GM12878 (cell line): ENCODE measurements around the gene THRA. TPM values are rescaled to one million over a fixed set of nuclear protein-coding genes. Genes with fewer than 3 reads are reported as not detected.

ENCODE experiments used
- ATAC-seq: fragments of 200-7000 bp; cut with Tn5 transposase; 3 replicates; pipeline ENCODE4 v1.9.1; 2020; ENCODE audit warnings: mild to moderate bottlenecking, moderate library complexity
- BruUV-seq: library from RNA; stranded (reverse); fragments of 400-500 nt; replicated peaks from 2 replicates; lab custom pipeline; 2021; lab: Mats Ljungman, UMichigan
- CTCF ChIA-PET: fragments of 300-600 bp; sonication (Branson Sonifier 250); formaldehyde crosslinking; extraction: SDS; loops from one replicate; lab custom pipeline; 2021; ENCODE audit warnings: inconsistent platforms; lab: Yijun Ruan, JAX
- POLR2A ChIA-PET: fragments of 350-600 bp; formaldehyde crosslinking; extraction: SDS; loops from one replicate; lab custom pipeline; 2021; ENCODE audit warnings: inconsistent platforms; lab: Charles Lee
- RAD21 ChIA-PET: fragments of 300-600 bp; sonication (Branson Sonifier 250); formaldehyde crosslinking; loops from one replicate; lab custom pipeline; 2023; ENCODE audit warnings: antibody characterized with exemption; ENCODE audit not compliant: unreplicated experiment; lab: Charles Lee
- SMC1A ChIA-PET: fragments of 300-600 bp; sonication (Branson Sonifier 250); formaldehyde crosslinking; loops from one replicate; lab custom pipeline; 2023; ENCODE audit not compliant: unreplicated experiment, uncharacterized antibody; lab: Charles Lee
- DNase-seq: peaks from one replicate; pipeline ENCODE4 v3.0.0-alpha.2; 2011; ENCODE audit warnings: low read depth, low spot score
- FAIRE-seq: peaks from 3 replicates; lab custom pipeline; 2011; peaks lifted over from hg19 to GRCh38; lab: Jason Lieb, UNC
- H2AFZ ChIP-seq: 2 replicates; pipeline ENCODE4 v1.6.0; 2011; ENCODE audit warnings: low read depth, low read length, control low read depth; ENCODE audit not compliant: control insufficient read depth
- H3K27ac ChIP-seq: 2 replicates; pipeline ENCODE4 v1.5.1; 2011; ENCODE audit warnings: control low read depth; ENCODE audit not compliant: control insufficient read depth, insufficient read depth
- H3K27me3 ChIP-seq, 2 experiments: replicated peaks in 1 of 2; 2 replicates each; pipeline versions ENCODE4 v1.6.0 to v1.6.1; 2011; ENCODE audit warnings: low read length in 1 of 2; ENCODE audit not compliant: control insufficient read depth in 2 of 2, insufficient read depth in 2 of 2
- H3K36me3 ChIP-seq, 2 experiments: 2 replicates each; pipeline ENCODE4 v1.5.1; 2011; ENCODE audit warnings: low read length in 1 of 2; ENCODE audit not compliant: control insufficient read depth in 2 of 2, insufficient read depth in 2 of 2
- H3K4me1 ChIP-seq: 2 replicates; pipeline ENCODE4 v1.6.1; 2011; ENCODE audit warnings: mild to moderate bottlenecking, low read length, moderate library complexity, mixed read lengths; ENCODE audit not compliant: control insufficient read depth, insufficient read depth
- H3K4me2 ChIP-seq: 2 replicates; pipeline ENCODE4 v1.6.0; 2011; ENCODE audit warnings: control low read depth; ENCODE audit not compliant: control insufficient read depth, insufficient read depth
- H3K4me3 ChIP-seq: fragments of 200-600 bp; sonication (generic); 2 replicates; pipeline ENCODE4 v1.5.1; 2016
- H3K79me2 ChIP-seq: 2 replicates; pipeline ENCODE4 v1.6.0; 2011; ENCODE audit warnings: low read length; ENCODE audit not compliant: control insufficient read depth, insufficient read depth
- H3K9ac ChIP-seq: 2 replicates; pipeline ENCODE4 v1.8.0; 2011; ENCODE audit warnings: low read length, control low read depth, mixed read lengths; ENCODE audit not compliant: control insufficient read depth, insufficient read depth
- H3K9me3 ChIP-seq: replicated peaks from 3 replicates; pipeline ENCODE4 v1.5.1; 2011; ENCODE audit warnings: mild to moderate bottlenecking, low read length; ENCODE audit not compliant: control insufficient read depth, insufficient read depth
- H4K20me1 ChIP-seq: 2 replicates; pipeline ENCODE4 v1.6.0; 2011; ENCODE audit not compliant: control insufficient read depth, insufficient read depth
- CHD4 ChIP-seq: fragments of 200-600 bp; sonication (generic); IDR thresholded peaks from 2 replicates; pipeline ENCODE4 v1.6.1; 2016; ENCODE audit warnings: mild to moderate bottlenecking
- KLF5 ChIP-seq: fragments of 450-650 bp; IDR thresholded peaks from 2 replicates; pipeline ENCODE4 v1.6.1; 2014; ENCODE audit warnings: mild to moderate bottlenecking; ENCODE audit not compliant: partially characterized antibody
- MYC ChIP-seq: IDR thresholded peaks from 2 replicates; pipeline ENCODE4 v1.6.1; 2011; ENCODE audit warnings: mild to moderate bottlenecking, low read length, moderate library complexity, inconsistent platforms; ENCODE audit not compliant: insufficient read depth, insufficient replicate concordance, insufficient read length, severe bottlenecking
- NRF1 ChIP-seq: conservative IDR thresholded peaks from 2 replicates; pipeline ENCODE4 v1.6.1; 2011; ENCODE audit warnings: mild to moderate bottlenecking, low read depth, low read length, improper control_type of control experiment
- TCF3 ChIP-seq: IDR thresholded peaks from 2 replicates; pipeline ENCODE4 v1.6.1; 2012; ENCODE audit warnings: low read depth, mild to moderate bottlenecking, low read length, borderline replicate concordance; ENCODE audit not compliant: insufficient read depth
- ZBTB40 ChIP-seq: fragments of 450-650 bp; IDR thresholded peaks from 2 replicates; pipeline ENCODE4 v1.6.1; 2016; ENCODE audit warnings: mild to moderate bottlenecking, moderate library complexity, borderline replicate concordance
- WGBS: methylation state at CpG from one replicate; pipeline ENCODE4 v1.1.6; 2016; ENCODE audit warnings: low lambda C conversion rate; ENCODE audit not compliant: insufficient replicate concordance, insufficient coverage; ENCODE audit errors: missing lambda C conversion rate; 5-methylcytosine and 5-hydroxymethylcytosine counted together
- in situ Hi-C: fragments of 300-500 bp; cut with MboI; formaldehyde crosslinking; loops from 9 replicates; pipeline ENCODE4 v1.14.3; 2018; ENCODE audit warnings: mixed read lengths
- intact Hi-C: fragments of 100-400 bp; cut with micrococcal nuclease; formaldehyde crosslinking; loops from one replicate; pipeline ENCODE4 v1.14.2; 2022; ENCODE audit not compliant: unreplicated experiment
- polyA plus RNA-seq, 11 experiments: library from polyadenylated mRNA; depleted of rRNA in 4 of 11; unstranded in 6 of 11; stranded (reverse) in 5 of 11; fragments of >200 nt; fragmentation: Nextera tagmentation in 4 of 11; fragmentation: Illumina TruSeq in 1 of 11; extraction: Ambion mirVana in 4 of 11; extraction: Trizol in 1 of 11; gene quantifications; 1 replicate in 1 of 11; 2 replicates in 10 of 11; pipeline versions ENCODE4 v1.2.1 to v1.2.3, GENCODE V29; 2011 to 2016; ENCODE audit warnings: inconsistent platforms in 2 of 11, missing spikeins in 2 of 11, low read depth in 1 of 11
- total RNA-seq, 4 experiments: library from RNA; depleted of rRNA in 3 of 4; stranded (reverse); fragments of >200 nt in 3 of 4; fragmentation: Illumina TruSeq in 1 of 4; extraction: Trizol in 1 of 4; gene quantifications; 2 replicates each; pipeline versions ENCODE4 v1.2.1 to v1.2.3, GENCODE V29; 2013 to 2021
- TF ChIP-seq, protein P1 (sequence below): fragments of 150-350 bp; IDR thresholded peaks from 2 replicates; pipeline ENCODE4 v1.6.1; 2016; ENCODE audit warnings: low read depth, low read length
- TF ChIP-seq, protein P2 (sequence below): fragments of 450-650 bp; IDR thresholded peaks from 2 replicates; pipeline ENCODE4 v1.6.1; 2017; ENCODE audit warnings: low read depth, mild to moderate bottlenecking, moderate library complexity

Gene THRA
- total and polyA plus RNA-seq, 10 of the 15 experiments (the other 5 are each of a cell fraction or from before 2014, with no cell fraction given), result 0.03 to 2.0 (median 0.64) TPM

GRCh38 chr17:40063901-40064531, 1.3 kb downstream of the THRA start:
- Histone ChIP-seq H2AFZ (no peak overlapping the region), H4K20me1 (no peaks in the 10 kb centered on the region), H3K4me3 (no peak overlapping the region), H3K79me2 (no peaks in the 10 kb centered on the region), H3K27me3 (peaks cover 10 to 11% of the 10 kb centered on the region in 2 experiments; a peak in 3 of 4 replicates), H3K27ac (no peak overlapping the region), H3K9me3 (no peaks in the 10 kb centered on the region), H3K4me2 (no peak overlapping the region), H3K36me3 (no peaks in the 10 kb centered on the region), H3K4me1 (peaks cover 14% of the 10 kb centered on the region), H3K9ac (no peak overlapping the region)
- DNase-seq, result no peak
- ATAC-seq, result no peak
- SMC1A ChIA-PET, result interaction anchor here (0.8 to 4.4 kb wide), 7 partner anchors 10 to 49 kb away, joined by 3 to 22 read pairs (median 10); partner anchors contain the start of gene MED24
- no TSS peak for BruUV-seq
- CTCF ChIA-PET, result interaction anchor here (1.3 to 15.2 kb wide), 9 partner anchors 9 to 48 kb away, joined by 3 to 142 read pairs (median 10); partner anchors contain the start of gene MED24
- POLR2A ChIA-PET, result interaction anchor here (0.5 to 3.4 kb wide), 3 partner anchors 10 to 179 kb away, joined by 4 to 14 read pairs (median 4); partner anchors contain the start of gene MED24
- WGBS, result 73% methylated on average over 9 of the region's 10 CpGs
- in situ Hi-C loops, result no loop called here
- no peak for FAIRE-seq
- RAD21 ChIA-PET, result interaction anchor here (1.0 to 5.1 kb wide), 6 partner anchors 9 to 127 kb away, joined by 3 to 42 read pairs (median 10); partner anchors contain the start of gene MED24
- intact Hi-C loops, result loop anchor here (10.0 kb wide), 1 partner anchor 101 kb away; no protein-coding TSS in a partner anchor
- TF ChIP-seq CHD4 (no peak), ZBTB40 (no peak), NRF1 (no peak), TCF3 (peak; percentile 58; the same call in 1 of the 2 replicates), MYC (no peak), KLF5 (no peak)
- TF ChIP-seq, protein P1, sequence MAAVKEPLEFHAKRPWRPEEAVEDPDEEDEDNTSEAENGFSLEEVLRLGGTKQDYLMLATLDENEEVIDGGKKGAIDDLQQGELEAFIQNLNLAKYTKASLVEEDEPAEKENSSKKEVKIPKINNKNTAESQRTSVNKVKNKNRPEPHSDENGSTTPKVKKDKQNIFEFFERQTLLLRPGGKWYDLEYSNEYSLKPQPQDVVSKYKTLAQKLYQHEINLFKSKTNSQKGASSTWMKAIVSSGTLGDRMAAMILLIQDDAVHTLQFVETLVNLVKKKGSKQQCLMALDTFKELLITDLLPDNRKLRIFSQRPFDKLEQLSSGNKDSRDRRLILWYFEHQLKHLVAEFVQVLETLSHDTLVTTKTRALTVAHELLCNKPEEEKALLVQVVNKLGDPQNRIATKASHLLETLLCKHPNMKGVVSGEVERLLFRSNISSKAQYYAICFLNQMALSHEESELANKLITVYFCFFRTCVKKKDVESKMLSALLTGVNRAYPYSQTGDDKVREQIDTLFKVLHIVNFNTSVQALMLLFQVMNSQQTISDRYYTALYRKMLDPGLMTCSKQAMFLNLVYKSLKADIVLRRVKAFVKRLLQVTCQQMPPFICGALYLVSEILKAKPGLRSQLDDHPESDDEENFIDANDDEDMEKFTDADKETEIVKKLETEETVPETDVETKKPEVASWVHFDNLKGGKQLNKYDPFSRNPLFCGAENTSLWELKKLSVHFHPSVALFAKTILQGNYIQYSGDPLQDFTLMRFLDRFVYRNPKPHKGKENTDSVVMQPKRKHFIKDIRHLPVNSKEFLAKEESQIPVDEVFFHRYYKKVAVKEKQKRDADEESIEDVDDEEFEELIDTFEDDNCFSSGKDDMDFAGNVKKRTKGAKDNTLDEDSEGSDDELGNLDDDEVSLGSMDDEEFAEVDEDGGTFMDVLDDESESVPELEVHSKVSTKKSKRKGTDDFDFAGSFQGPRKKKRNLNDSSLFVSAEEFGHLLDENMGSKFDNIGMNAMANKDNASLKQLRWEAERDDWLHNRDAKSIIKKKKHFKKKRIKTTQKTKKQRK, result no peak
- TF ChIP-seq, protein P2, sequence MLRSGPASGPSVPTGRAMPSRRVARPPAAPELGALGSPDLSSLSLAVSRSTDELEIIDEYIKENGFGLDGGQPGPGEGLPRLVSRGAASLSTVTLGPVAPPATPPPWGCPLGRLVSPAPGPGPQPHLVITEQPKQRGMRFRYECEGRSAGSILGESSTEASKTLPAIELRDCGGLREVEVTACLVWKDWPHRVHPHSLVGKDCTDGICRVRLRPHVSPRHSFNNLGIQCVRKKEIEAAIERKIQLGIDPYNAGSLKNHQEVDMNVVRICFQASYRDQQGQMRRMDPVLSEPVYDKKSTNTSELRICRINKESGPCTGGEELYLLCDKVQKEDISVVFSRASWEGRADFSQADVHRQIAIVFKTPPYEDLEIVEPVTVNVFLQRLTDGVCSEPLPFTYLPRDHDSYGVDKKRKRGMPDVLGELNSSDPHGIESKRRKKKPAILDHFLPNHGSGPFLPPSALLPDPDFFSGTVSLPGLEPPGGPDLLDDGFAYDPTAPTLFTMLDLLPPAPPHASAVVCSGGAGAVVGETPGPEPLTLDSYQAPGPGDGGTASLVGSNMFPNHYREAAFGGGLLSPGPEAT, result no peak
